ENCODE results near the gene ITK.

DNA sequence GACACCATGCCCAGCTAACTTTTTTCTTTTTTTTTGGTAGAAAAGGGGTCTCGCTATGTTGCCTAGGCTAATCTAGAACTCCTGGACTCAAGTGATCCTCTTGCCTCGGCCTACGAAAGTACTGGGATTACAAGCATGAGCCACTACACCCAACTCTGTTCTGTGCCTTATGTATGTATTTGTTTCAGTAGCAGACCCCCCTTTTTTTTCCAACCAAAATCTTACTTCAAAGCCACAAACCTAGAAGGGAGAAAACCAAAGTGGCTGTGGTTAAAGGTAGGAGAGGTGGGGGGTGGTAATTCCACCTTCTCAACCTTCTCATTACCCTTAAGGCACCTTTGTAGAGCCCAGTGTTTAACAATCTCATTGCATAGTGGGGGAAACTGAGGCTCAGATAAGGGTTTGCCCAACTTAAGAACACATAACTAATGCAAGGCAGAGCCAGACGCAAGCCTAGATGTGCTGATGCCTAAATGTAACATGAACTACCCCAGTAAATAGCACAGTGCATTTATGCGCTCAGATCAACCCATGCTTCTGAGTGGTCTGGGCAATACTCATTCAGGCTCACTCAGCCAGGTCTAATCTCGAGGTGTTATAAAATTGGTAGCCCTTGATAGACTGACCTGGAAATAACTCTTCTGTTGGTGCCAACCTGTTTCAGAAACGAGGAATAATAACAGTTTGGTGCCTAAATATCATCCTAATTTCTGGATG, 33.0 kb downstream of the ITK start:
- TF ChIP-seq, protein P1, sequence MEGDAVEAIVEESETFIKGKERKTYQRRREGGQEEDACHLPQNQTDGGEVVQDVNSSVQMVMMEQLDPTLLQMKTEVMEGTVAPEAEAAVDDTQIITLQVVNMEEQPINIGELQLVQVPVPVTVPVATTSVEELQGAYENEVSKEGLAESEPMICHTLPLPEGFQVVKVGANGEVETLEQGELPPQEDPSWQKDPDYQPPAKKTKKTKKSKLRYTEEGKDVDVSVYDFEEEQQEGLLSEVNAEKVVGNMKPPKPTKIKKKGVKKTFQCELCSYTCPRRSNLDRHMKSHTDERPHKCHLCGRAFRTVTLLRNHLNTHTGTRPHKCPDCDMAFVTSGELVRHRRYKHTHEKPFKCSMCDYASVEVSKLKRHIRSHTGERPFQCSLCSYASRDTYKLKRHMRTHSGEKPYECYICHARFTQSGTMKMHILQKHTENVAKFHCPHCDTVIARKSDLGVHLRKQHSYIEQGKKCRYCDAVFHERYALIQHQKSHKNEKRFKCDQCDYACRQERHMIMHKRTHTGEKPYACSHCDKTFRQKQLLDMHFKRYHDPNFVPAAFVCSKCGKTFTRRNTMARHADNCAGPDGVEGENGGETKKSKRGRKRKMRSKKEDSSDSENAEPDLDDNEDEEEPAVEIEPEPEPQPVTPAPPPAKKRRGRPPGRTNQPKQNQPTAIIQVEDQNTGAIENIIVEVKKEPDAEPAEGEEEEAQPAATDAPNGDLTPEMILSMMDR (IDR thresholded peaks at IDR 0.05): no peak
- TF ChIP-seq EP300 (IDR thresholded peaks at IDR 0.05): no peak
